Skeletal muscle cell (primary cell): ENCODE measurements around the gene GIMAP8.

Experiments used
- DNase-seq: peaks from one replicate; pipeline ENCODE4 v3.0.0-alpha.2; 2010; ENCODE audit warnings: low read depth
- H3K4me3 ChIP-seq: 2 replicates; pipeline ENCODE4 v1.5.1; 2011; ENCODE audit warnings: low read depth, mild to moderate bottlenecking, control low read depth, low read length, moderate library complexity

GIMAP8 gene

DNA sequence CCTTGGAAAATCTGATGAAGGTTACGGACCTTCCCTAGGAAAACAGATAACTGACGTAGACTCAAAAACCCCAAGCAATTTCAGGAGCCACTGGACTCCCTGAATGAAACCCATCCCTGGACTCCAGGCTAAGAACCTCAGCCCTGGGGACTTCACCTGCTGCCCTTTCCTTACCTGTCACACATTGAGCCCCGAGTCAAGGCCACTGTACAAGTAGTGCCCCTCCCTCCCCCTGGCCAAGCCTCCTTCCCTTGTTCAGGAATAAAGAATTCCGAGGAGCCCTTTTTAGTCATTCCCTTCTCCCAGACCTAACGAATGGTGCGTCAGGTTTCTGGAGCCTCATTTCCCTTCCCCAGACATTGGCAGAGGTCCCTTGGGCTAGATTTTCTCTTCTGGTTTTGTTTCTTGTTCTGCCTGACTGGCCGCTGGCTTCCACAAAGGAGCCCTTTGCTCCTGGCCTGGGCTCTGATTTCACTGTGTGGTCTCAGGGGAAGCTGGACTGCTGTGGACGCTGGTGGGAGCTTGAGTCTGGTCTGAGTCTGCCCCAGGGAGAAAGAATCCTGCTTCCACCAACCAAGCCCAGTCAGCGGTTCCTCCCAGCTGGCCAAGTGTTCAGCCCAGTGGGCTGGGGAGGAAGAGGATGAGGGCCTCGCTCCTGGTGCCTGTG is 39.6 kb upstream of the GIMAP8 start:
- no peak overlapping the region for H3K4me3 ChIP-seq
- no peak for DNase-seq

DNA sequence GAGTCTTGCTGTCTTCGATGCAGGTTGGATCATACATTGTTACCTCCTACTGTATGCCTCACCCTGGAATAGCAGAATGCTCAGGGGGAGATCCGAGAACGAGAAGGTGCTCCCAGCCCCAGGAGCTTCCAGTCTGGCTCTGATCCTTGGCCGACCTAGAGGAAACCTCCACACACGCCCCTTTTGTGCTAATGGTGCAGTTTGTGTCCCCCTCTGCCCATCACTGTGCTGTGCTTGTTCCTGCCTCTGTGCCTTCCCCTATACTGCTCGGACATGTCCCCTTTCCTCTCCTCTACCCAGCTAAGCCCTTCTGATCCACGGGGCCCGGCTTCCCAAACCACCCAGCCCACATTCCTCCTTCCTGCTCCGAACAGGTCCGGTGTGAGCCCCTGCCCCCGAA is 38.8 kb upstream of the GIMAP8 start:
- no peak overlapping the region for H3K4me3 ChIP-seq
- no peak for DNase-seq

DNA sequence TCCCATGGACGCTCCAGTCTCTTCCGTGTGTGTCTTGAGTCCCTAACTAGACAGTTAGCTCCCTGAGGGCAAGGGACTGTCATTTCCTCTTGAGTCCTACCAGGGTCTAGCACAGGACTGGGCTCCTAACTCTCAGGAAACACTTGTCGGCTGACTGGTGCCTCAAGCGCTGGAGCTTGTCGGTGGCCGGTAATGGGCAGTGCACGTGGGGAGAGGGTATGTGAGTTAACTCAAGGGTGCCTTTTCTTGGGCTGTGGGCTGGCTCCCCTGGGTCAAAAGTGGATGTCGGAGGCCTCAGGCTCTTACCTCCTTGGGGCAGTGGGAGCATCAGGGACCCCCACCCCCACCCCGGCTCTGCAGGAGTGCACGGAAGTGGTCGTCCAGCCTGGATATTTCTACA is 38.4 kb upstream of the GIMAP8 start:
- no peak for DNase-seq
- no peak overlapping the region for H3K4me3 ChIP-seq

- no peak overlapping the region for H3K4me3 ChIP-seq
- no peak for DNase-seq
Observed at GRCh38 chr7:150412518-150413488, 37.6 kb upstream of the GIMAP8 start.

- H3K4me3 ChIP-seq: no peak overlapping the region
- no peak for DNase-seq
Observed at GRCh38 chr7:150413640-150414081, 36.8 kb upstream of the GIMAP8 start.

GRCh38 chr7:150415161-150416153 is 35.0 kb upstream of the GIMAP8 start:
- no peak for DNase-seq
- H3K4me3 ChIP-seq: no peak overlapping the region

DNA sequence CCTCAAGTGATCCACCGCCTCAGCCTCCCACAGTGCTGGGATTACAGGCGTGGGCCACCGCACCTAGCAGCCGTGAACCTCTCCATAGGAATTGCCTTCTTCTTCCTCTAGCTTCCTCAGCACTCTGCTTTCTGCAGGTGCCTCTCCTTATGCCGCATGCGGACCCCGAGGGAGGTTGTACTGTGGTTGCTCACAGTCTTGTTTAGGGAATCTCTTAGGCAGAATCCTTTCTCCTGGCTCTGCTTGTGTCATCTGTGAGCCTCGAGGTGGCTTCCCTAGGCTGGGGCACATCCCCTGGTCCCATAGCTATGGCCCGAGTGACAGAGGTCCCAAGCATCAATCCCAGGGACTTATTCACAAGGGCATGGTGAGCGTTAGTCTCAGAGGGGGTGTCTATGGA is 33.2 kb upstream of the GIMAP8 start:
- no peak for DNase-seq
- H3K4me3 ChIP-seq: no peak overlapping the region

- no peak for DNase-seq
- H3K4me3 ChIP-seq: no peak overlapping the region
Observed at GRCh38 chr7:150417863-150418262, 32.6 kb upstream of the GIMAP8 start.

- no peak overlapping the region for H3K4me3 ChIP-seq
- no peak for DNase-seq
Observed at GRCh38 chr7:150420242-150420641, 30.2 kb upstream of the GIMAP8 start.

DNA sequence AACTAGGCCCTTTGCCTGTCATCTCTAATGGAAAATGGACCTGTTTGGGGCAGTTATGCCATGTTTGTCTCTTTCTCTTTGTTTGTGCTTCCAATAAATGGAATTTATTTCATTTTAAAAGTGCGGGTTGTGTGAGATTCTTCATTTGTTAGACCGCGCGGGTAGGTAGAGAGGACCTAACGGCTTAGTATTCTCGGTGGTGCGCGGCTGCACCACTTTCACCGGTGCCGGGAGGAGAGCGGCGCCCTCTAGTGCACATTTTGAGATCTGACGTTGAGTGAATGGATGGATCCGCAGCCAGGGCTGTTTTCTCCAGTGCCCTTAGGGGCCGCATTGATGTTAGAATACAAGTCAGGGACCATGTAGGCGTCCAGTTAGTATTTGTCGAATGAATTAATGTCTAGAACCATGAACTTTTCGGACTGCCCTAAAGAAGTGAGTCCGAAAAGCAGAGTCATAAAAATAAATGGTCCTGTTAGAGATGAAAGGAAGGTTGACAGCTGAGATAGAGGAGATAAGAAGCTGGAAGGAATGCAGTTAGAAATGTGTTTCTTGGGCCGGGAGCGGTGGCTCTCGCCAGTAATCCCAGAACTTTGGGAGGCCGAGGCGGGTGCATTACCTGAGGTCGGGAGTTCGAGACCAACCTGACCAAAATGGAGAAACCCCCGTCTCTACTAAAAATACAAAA is 29.3 kb upstream of the GIMAP8 start:
- H3K4me3 ChIP-seq: no peak overlapping the region

DNA sequence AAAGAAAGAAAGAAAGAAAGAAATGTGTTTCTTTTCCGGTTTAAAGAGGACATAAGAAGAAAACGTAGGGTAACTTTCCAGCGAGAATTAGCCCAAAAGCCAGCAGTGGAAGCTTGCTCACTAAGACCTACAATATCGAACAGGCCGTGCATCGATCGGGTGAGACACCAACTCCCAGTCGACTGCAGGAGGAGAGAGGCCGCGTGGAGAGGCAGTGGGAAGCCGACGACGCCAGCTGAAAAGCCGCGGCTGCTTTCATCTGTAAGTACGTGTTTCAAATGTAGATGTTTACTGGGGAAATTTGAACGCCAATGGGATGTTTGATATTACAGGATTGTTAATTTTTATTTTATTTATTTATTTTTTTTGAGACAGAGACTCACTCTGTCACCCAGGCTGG is 28.6 kb upstream of the GIMAP8 start:
- H3K4me3 ChIP-seq: no peak overlapping the region
- no peak for DNase-seq

More for the DNA sequence above, 29.3 kb upstream of the GIMAP8 start:
- DNase-seq: no peak

DNA sequence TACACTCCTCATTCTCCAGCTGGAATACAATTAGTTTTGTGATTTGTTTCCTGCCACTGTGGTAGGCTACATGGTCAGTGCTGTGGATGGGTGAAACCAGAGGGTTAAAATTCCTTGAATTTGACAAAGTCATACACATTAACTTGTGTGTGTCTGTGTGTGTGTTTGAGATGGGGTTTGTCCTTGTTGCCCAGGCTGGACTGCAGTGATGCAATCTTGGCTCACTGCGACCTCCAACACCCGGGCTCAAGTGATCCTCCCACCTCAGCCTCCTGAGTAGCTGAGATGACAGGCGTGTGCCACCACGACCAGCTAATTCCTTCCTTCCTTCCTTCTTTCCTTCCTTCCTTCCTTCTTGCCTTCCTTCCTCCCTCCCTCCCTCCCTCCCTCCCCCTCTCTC is 24.8 kb upstream of the GIMAP8 start:
- no peak for DNase-seq
- H3K4me3 ChIP-seq: no peak overlapping the region

GRCh38 chr7:150428671-150429451 is 21.6 kb upstream of the GIMAP8 start:
- DNase-seq: peak; percentile 65
- no peak overlapping the region for H3K4me3 ChIP-seq

DNA sequence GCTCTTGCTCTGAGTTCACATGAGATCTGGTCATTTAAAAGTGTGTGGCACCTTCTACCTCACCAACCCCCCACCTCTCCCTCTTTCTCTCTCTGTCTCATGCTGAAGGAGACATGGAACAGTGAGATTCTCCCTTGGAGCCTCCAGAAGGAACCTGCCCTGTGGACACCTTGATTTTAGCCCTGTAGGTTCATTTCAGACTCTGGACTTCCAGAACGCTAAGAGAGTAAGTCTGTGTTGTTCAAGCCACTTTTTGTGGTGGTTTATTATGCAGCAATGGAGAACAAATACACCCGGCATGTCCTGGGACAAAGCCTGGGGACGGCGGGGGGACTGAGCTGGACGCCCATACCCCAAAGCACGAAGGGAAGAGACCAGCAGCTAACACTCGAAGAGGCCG is 20.7 kb upstream of the GIMAP8 start:
- no peak overlapping the region for H3K4me3 ChIP-seq
- no peak for DNase-seq

DNA sequence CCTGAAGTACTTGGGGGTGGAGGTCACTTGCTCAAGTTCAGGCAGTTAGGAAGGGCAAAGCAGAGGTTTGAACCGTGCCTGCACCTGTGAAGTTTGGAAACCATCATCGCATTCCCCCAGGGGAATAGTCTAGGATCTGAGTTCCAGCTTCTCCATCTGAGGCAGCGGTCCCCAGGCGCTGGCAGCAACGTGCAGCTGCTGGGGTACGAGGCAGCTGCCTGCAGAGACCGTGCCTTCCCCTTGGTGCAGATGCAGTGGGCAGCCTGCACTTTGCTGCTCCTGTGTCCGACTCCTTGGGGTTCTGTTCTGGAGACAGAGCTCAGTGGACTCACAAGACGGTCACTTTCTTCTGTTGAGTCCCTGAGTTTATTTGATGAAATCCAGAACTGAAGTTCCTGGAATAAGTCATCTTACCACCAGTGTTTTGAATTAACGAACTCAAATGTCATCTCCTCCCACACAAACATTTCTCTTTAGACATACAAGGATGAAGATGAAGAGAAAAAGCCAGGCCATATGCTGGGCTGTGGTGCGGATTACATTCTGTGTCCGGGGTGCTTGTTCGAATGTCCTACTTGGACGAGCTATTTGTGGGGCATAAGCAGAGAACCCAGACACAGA is 19.9 kb upstream of the GIMAP8 start:
- H3K4me3 ChIP-seq: no peak overlapping the region
- no peak for DNase-seq

DNA sequence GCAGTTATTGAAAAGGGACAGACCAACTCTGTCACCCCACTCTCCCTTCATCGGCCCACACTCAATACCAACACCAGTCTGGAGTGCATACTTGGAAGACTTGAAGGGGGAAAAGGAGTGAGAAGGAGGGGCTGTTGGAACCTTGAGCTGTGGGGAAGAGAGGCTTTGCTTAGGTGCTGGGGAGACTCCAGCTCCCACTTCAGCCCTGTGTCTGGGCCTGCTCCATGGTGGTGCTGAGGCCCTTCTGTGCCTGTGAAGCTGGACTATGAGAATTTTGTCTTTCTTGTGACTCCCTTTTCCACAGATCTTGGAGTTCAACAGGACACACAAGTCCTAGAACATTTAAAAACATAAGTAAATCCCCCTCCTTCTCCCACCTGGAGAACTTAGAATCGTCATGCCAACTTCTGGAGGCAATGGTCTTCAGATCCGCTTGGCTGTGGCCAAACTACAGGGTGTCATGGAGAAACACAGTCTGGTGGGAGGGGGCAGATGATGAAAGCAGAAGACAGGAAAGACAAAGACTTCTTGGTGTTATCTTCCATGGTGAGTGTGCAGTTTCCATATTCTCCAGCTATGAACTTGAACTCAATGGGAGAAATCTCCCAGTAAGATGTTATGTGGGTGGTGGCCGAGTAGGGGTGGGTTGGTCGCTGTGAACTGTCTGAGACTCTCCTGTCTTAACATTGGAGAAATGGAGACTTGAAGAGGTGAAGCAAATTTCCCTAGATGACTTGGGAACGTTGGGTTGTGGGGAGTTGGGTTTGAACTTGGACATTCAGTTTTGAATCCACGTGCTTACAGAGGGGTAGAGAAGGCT is 18.4 kb upstream of the GIMAP8 start:
- no peak for DNase-seq
- no peak overlapping the region for H3K4me3 ChIP-seq
